GM04503 (cell line): ENCODE measurements around the gene BTK.

Experiments
- DNase-seq: peaks from one replicate; pipeline ENCODE4 v3.0.0-alpha.2; 2012; ENCODE audit warnings: low read depth

Gene BTK

GRCh38 chrX:101385795-101386541 is at the start of gene BTK:
TSS of gene BTK (minus strand) at chrX:101386191. CDS start at chrX:101375284, 10,907 bp downstream.
- DNase-seq = no peak

DNA sequence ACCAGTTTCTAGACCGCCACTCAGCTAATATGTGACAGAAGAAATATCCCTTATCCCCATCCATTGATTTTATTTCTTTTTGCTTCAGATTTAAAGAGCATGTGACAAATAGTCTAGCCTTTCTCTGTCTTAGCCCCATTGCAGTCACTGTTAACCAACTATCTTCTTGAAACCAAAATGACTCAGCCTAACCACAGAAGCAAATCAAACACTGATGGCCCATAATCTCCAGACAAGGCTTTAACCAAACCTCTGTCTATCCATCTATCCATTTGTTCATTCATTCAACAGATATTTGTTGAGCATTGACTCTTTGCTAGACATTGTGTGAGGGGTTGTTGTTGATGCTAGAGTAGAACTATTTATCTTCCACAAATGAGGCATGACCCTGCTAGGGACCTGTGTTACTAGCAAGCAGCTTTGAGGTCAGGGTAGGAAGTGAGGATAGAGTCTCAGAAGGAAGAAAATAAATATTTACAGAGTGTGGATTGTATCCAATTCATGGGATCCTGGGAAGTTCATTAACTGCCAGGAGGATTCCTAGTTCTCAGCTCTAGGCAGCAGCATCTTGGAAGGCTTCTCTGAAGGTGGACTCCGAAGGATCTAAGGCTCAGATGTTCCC is 44.6 kb upstream of the BTK start:
- DNase-seq = no peak

- DNase-seq = no peak
These were observed 43.9 kb upstream of the BTK start for GRCh38 chrX:101429934-101430333.

- DNase-seq = no peak
These were observed 42.0 kb upstream of the BTK start for GRCh38 chrX:101427954-101428353.

GRCh38 chrX:101419489-101419888 is 33.5 kb upstream of the BTK start:
- DNase-seq = no peak

GRCh38 chrX:101417981-101418841 is 32.2 kb upstream of the BTK start:
- no peak for DNase-seq

GRCh38 chrX:101417190-101417589 is 31.2 kb upstream of the BTK start:
- DNase-seq = no peak

DNA sequence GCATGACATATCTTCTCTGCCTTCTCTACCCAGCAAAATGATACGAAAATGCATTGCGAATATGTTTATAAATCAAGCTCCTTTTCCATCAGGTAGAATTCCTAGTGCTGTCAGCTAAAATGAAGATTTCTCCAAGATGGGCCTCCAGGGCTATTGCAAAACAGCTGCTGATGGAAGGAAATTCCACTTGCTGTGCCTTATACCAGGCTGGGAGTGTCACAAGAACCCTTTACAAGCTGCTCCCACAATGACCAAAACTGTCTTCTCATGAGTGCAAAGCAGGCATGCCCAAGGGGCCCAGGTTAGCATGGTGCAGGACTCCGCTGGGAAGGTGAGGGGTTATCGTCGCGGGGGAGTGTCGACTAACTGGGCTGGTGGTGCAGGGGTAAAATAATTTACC is 30.7 kb upstream of the BTK start:
- DNase-seq = no peak

- no peak for DNase-seq
These were observed 29.5 kb upstream of the BTK start for GRCh38 chrX:101415180-101416145.

GRCh38 chrX:101411984-101412383 is 26.0 kb upstream of the BTK start:
- DNase-seq = no peak

- DNase-seq = no peak
These were observed 24.5 kb upstream of the BTK start for GRCh38 chrX:101410461-101410860.

DNA sequence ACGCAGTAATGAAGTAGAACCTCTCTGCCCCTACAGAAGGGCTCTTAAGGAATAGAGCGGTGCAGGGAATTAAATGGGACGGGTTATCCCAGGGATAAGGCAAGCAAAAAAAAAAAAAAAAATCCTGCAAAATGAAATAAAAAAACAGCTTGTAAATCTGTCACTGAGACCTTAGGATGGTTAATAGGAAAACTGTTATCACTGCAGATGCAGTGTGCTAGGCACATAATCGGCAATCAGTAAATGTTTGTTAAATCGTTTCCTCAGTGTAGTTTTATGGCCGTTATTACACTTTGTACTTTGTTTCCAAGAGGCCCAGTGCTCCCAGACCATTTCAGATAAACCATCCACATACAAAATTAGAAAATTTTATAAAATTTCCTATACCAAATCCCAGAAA is 23.1 kb upstream of the BTK start:
- DNase-seq = no peak

GRCh38 chrX:101408532-101408841 is 22.5 kb upstream of the BTK start:
- DNase-seq = no peak

- peak; percentile 95 for DNase-seq
These were observed 21.9 kb upstream of the BTK start, which contains the start of the genes GLA and HNRNPH2 for GRCh38 chrX:101407748-101408531. TSS of gene GLA (minus strand) at chrX:101407925. CDS start at chrX:101407903, 22 bp downstream. TSS of gene HNRNPH2 (plus strand) at chrX:101408222. CDS start at chrX:101411989, 3,767 bp downstream.

DNA sequence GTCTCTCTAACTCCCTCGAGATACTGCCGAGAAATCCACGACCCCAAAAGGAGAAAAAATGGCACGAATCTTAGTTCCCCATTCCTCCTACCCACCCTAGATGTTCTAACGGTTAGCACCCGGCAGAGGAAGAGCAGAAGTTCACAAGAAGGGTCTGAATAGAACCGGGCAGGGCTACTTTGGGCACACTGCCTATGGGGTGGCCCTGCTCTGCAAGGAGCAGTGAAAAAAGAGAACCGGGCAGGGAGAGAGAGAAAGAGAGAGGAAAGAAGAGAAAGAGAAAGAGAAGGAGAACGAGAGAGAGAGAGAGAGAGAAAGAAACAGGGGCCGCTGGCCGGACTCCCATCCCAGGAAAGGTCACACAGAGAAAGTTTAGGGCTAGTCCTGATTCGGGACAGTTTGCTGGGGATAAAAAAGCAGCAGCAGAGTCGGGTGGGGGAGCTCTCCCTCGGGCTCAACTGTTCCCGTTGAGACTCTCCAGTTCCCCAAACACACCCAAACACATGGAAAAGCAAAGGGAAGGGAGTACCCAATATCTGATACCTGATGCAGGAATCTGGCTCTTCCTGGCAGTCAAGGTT is 21.3 kb upstream of the BTK start:
- no peak for DNase-seq

GRCh38 chrX:101399825-101400224 is 13.8 kb upstream of the BTK start:
- DNase-seq = no peak

GRCh38 chrX:101398694-101399093 is 12.7 kb upstream of the BTK start:
- no peak for DNase-seq

- no peak for DNase-seq
These were observed 11.8 kb upstream of the BTK start for GRCh38 chrX:101397779-101398178.

DNA sequence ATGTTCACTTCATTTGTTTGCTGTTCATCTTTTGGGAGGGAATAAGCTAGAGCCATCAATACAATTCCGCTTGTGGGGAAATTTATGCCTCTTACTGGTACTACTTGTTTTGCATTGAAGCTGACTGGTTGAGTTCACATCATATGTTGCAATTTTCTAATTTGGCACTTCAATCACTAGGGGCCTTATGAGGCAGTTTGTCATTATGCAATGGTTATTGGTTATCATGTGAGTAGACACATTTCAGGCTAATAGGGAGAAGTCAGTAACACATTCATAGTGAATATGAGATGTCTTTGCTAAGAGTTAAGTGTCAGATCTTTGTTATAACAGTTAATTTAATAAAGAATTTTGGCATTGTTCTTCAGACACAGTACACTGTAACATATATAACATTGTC is 9.8 kb upstream of the BTK start:
- DNase-seq = no peak

- no peak for DNase-seq
These were observed 8.4 kb upstream of the BTK start for GRCh38 chrX:101394372-101394771.
